PC-3 (cell line): ENCODE results near the gene RGS14. TPM values are rescaled to one million over a fixed set of nuclear protein-coding genes. Genes with fewer than 3 reads are reported as not detected.
"Not testable (repeated sequence)": the region's sequence is repeated elsewhere in the genome, so short reads cannot be mapped to it uniquely, and the experiment has no call there.

Experiments
- ATAC-seq: fragments of 200-7000 bp; cut with Tn5 transposase; 2 replicates; pipeline ENCODE4 v1.9.1; 2020; ENCODE audit warnings: mild to moderate bottlenecking, moderate library complexity
- BruUV-seq: library from RNA; stranded (reverse); fragments of 400-500 nt; replicated peaks from 2 replicates; lab custom pipeline; 2021; lab: Mats Ljungman, UMichigan
- CTCF ChIA-PET: fragments of 300-600 bp; sonication (Branson Sonifier 250); formaldehyde crosslinking; loops from one replicate; lab custom pipeline; 2022; ENCODE audit warnings: antibody characterized with exemption; lab: Charles Lee
- POLR2A ChIA-PET: fragments of 300-600 bp; sonication (Branson Sonifier 250); formaldehyde crosslinking; loops from one replicate; lab custom pipeline; 2022; ENCODE audit warnings: antibody characterized with exemption; ENCODE audit not compliant: unreplicated experiment; lab: Charles Lee
- DNase-seq: peaks from one replicate; pipeline ENCODE4 v3.0.0-alpha.2; 2015
- H2AFZ ChIP-seq: fragments of 300-600 bp; sonication (generic); 2 replicates; pipeline ENCODE4 v1.6.0; 2016; ENCODE audit warnings: antibody characterized with exemption, low read length
- H3F3A ChIP-seq: fragments of 300-600 bp; sonication (generic); one replicate; pipeline ENCODE4 v1.6.0; 2017; ENCODE audit warnings: antibody characterized with exemption, low read length, control low read depth, mild to moderate bottlenecking; ENCODE audit not compliant: unreplicated experiment
- H3K27ac ChIP-seq: fragments of 300-600 bp; sonication (generic); 2 replicates; pipeline ENCODE4 v1.5.1; 2016; ENCODE audit warnings: mild to moderate bottlenecking, low read length
- H3K27me3 ChIP-seq: fragments of 300-600 bp; sonication (generic); 2 replicates; pipeline ENCODE4 v1.6.1; 2016; ENCODE audit warnings: low read length, mixed read lengths
- H3K36me3 ChIP-seq: fragments of 300-600 bp; sonication (generic); 2 replicates; pipeline ENCODE4 v1.6.1; 2016; ENCODE audit warnings: low read depth, mixed run types, low read length, mixed read lengths
- H3K4me1 ChIP-seq: fragments of 300-600 bp; sonication (generic); 2 replicates; pipeline ENCODE4 v1.5.1; 2016; ENCODE audit warnings: low read length; ENCODE audit not compliant: insufficient read depth
- H3K4me2 ChIP-seq: fragments of 300-600 bp; sonication (generic); 2 replicates; pipeline ENCODE4 v1.6.0; 2016; ENCODE audit warnings: low read length
- H3K4me3 ChIP-seq: fragments of 300-600 bp; sonication (generic); 2 replicates; pipeline ENCODE4 v1.5.1; 2016; ENCODE audit warnings: mild to moderate bottlenecking, low read length, mixed read lengths
- H3K79me2 ChIP-seq: fragments of 300-600 bp; sonication (generic); 2 replicates; pipeline ENCODE4 v1.6.1; 2017; ENCODE audit warnings: low read length, mixed read lengths
- H3K9ac ChIP-seq: fragments of 300-600 bp; sonication (generic); 2 replicates; pipeline ENCODE4 v1.6.0; 2016; ENCODE audit warnings: mild to moderate bottlenecking, low read length
- H3K9me2 ChIP-seq: fragments of 300-600 bp; sonication (generic); replicated peaks from 2 replicates; pipeline ENCODE4 v1.6.1; 2016; ENCODE audit warnings: mixed run types, low read length, mixed read lengths
- H3K9me3 ChIP-seq: fragments of 300-600 bp; sonication (generic); 2 replicates; pipeline ENCODE4 v1.6.1; 2016; ENCODE audit warnings: low read length, mixed read lengths
- H4K20me1 ChIP-seq: fragments of 300-600 bp; sonication (generic); 2 replicates; pipeline ENCODE4 v1.6.1; 2016; ENCODE audit warnings: low read length, mixed read lengths
- EZH2 ChIP-seq: fragments of 300-600 bp; sonication (generic); IDR thresholded peaks from one replicate; pipeline ENCODE4 v1.6.1; 2017; ENCODE audit warnings: antibody characterized with exemption, mild to moderate bottlenecking, low read length; ENCODE audit not compliant: unreplicated experiment
- EZH2phosphoT487 ChIP-seq: fragments of 300-600 bp; sonication (generic); IDR thresholded peaks from 2 replicates; pipeline ENCODE4 v1.6.1; 2018; ENCODE audit warnings: mild to moderate bottlenecking, antibody characterized with exemption, low read length, borderline replicate concordance
- intact Hi-C: fragments of 100-400 bp; cut with micrococcal nuclease; formaldehyde crosslinking; loops from 2 replicates; pipeline ENCODE4 v1.9.0; 2023
- total RNA-seq: library from RNA; depleted of rRNA; stranded (reverse); fragments of >200 nt; gene quantifications from 2 replicates; pipeline ENCODE4 v1.2.3, GENCODE V29; 2014
- TF ChIP-seq, protein P1 (sequence below): fragments of 300-600 bp; sonication (generic); conservative IDR thresholded peaks from 2 replicates; pipeline ENCODE4 v1.5.1; 2017; ENCODE audit warnings: antibody characterized with exemption, low read depth, mild to moderate bottlenecking, low read length

Gene RGS14
- total RNA-seq, 1 experiment from 2014 or later = 32.3 TPM

DNA sequence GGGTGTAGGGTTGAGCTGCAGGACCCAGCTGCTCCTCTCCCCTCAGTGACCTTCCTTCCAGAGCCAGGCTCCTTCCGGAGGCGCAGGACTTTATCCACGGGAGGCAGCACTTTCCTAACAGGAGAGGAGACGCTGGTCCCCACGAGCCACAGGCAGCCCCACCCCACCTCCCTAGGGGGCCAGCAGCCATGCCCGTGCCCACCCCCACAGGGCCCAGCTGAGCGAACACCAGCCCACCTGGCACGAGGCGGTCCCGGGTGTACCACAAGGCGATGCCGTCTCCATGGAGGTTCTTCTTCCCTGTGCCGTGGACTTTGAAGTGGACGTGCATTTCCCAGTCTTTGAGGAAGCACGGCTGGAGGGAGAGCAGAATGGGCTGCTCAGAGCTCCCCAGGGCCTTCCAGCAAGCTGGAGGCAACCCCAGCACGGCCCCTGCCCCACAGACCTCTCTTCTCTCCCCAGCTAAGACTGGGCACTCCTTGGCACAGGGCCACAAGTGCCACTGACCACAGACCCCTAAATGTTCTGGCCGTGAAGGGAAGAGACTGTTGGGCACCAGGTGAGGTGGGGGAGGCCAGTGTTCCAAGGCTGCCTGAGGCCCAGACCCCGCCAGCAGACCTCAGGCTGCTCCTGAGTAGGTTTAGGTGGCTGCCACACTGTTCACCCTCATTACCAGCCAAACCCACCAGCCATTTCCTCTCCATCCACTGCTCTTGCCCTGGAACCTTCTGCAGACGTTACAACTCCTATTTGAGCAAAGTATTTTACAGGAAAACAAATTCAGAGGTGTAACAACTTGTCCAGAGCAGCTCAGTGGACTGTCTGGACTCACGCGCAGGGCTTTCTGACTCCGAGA, 19.2 kb upstream of the RGS14 start:
- Histone ChIP-seq H3K9me2 (no peaks in the 10 kb centered on the region), H3K79me2 (peaks cover 36% of the 10 kb centered on the region), H3K27ac (no peak overlapping the region), H2AFZ (no peak overlapping the region), H3K36me3 (peaks cover 25% of the 10 kb centered on the region; the same call in 1 of the 2 replicates), H3F3A (no peaks in the 10 kb centered on the region), H3K9me3 (no peaks in the 10 kb centered on the region), H3K4me3 (no peak overlapping the region), H3K4me1 (no peaks in the 10 kb centered on the region), H3K4me2 (no peak overlapping the region), H4K20me1 (0 out of 2 replicates have a peak, but pooled peaks cover 4% of the 10 kb centered on the region), H3K27me3 (no peaks in the 10 kb centered on the region), H3K9ac (no peak overlapping the region)
- CTCF ChIA-PET = no interaction called here
- no peak for ATAC-seq
- TF ChIP-seq EZH2phosphoT487 (no peak), EZH2 (no peak)
- TF ChIP-seq, protein P1, sequence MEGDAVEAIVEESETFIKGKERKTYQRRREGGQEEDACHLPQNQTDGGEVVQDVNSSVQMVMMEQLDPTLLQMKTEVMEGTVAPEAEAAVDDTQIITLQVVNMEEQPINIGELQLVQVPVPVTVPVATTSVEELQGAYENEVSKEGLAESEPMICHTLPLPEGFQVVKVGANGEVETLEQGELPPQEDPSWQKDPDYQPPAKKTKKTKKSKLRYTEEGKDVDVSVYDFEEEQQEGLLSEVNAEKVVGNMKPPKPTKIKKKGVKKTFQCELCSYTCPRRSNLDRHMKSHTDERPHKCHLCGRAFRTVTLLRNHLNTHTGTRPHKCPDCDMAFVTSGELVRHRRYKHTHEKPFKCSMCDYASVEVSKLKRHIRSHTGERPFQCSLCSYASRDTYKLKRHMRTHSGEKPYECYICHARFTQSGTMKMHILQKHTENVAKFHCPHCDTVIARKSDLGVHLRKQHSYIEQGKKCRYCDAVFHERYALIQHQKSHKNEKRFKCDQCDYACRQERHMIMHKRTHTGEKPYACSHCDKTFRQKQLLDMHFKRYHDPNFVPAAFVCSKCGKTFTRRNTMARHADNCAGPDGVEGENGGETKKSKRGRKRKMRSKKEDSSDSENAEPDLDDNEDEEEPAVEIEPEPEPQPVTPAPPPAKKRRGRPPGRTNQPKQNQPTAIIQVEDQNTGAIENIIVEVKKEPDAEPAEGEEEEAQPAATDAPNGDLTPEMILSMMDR = no peak
- POLR2A ChIA-PET = interaction anchor here (0.7 kb wide), 1 partner anchor 10 kb away, joined by 5 read pairs; no protein-coding TSS in a partner anchor
- intact Hi-C loops = no loop called here
- no TSS peak for BruUV-seq
- no peak for DNase-seq

DNA sequence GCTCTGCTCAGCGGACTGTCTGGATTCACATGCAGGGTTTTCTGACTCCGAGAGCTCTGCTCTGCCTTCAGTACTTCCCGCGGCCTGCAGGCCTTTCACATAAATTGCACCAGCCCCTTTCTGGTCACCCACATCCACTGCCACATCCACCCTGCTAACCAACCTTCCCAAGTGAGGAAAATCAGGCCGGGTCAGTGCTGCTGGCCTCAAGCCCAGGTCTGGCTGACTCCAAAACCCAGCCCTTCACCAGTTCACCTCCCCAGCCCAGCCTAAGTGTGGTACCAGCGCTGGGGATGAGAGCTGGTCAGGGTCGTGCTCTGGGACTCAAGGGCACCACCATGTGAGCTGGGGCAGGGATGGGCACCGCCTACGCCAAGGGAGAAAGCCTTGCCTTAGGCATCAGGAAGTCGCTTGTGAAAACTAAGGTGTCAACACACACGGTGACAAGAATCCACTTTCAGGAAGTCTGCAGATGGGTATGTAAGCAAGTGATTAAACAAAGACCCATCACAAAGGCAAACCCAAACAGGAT, 18.6 kb upstream of the RGS14 start:
- Histone ChIP-seq H4K20me1 (0 out of 2 replicates have a peak, but pooled peaks cover 4% of the 10 kb centered on the region), H3F3A (no peaks in the 10 kb centered on the region), H3K9me2 (no peaks in the 10 kb centered on the region), H3K9me3 (no peaks in the 10 kb centered on the region), H2AFZ (no peak overlapping the region), H3K4me2 (no peak overlapping the region), H3K4me1 (no peaks in the 10 kb centered on the region), H3K79me2 (peaks cover 43% of the 10 kb centered on the region), H3K27ac (no peak overlapping the region), H3K27me3 (no peaks in the 10 kb centered on the region), H3K36me3 (peaks cover 25% of the 10 kb centered on the region; the same call in 1 of the 2 replicates), H3K4me3 (no peak overlapping the region), H3K9ac (no peak overlapping the region)
- TF ChIP-seq, protein P1 = no peak
- TF ChIP-seq EZH2 = no peak
- TF ChIP-seq EZH2phosphoT487 = no peak
- ATAC-seq (peak; percentile 48), DNase-seq (no peak)
- intact Hi-C loops = no loop called here
- CTCF ChIA-PET = no interaction called here
- no TSS peak for BruUV-seq
- POLR2A ChIA-PET = interaction anchor here (0.7 kb wide), 1 partner anchor 11 kb away, joined by 5 read pairs; no protein-coding TSS in a partner anchor

DNA sequence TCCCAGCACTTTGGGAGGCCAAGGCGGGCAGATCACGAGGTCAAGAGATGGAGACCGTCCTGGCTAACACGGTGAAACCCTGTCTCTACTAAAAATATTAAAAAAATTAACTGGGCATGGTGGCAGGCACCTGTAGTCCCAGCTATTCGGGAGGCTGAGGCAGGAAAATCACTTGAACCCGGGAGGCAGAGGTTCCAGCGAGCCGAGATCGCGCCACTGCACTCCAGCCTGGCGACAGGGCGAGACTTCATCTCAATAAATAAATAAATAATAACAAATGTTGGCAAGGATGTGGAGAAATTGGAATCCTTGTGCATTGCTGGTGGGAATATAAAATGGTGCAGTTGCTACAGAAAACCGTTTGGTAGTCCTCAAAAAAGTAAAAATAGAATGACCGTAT, 14.7 kb upstream of the RGS14 start:
- H3K9me3 ChIP-seq, H3K27me3 ChIP-seq, DNase-seq, H3K27ac ChIP-seq, CTCF ChIA-PET, ATAC-seq, H3K4me3 ChIP-seq, POLR2A ChIA-PET, H3F3A ChIP-seq, intact Hi-C loops, H3K4me2 ChIP-seq, H3K9me2 ChIP-seq, H2AFZ ChIP-seq, BruUV-seq, H3K9ac ChIP-seq, H3K4me1 ChIP-seq: not testable (repeated sequence)
- Histone ChIP-seq H3K36me3 (peaks cover 15% of the 10 kb centered on the region; the same call in 1 of the 2 replicates), H4K20me1 (0 out of 2 replicates have a peak, but pooled peaks cover 11% of the 10 kb centered on the region), H3K79me2 (peaks cover 79% of the 10 kb centered on the region)
